GM18508 (cell line): Measurements from ENCODE around the gene GDPD4.

Source experiments
- ATAC-seq: cut with Tn5 transposase; IDR thresholded peaks from one replicate; pipeline ENCODE4 v1.9.1; 2021; ENCODE audit warnings: moderate number of reproducible peaks; ENCODE audit not compliant: insufficient read depth, unreplicated experiment

The GDPD4 gene

DNA sequence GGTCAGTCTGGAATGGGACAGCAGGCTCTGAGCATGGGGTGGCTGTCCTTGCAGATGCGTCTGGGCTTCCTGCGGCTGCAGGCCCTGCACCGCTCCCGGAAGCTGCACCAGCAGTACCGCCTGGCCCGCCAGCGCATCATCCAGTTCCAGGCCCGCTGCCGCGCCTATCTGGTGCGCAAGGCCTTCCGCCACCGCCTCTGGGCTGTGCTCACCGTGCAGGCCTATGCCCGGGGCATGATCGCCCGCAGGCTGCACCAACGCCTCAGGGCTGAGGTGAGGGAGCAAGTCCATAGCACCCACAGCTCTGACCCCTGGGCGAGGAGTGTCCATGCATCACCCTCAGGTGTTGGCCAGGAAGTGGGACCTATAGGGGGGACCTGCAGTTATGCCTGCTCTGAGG lies 121.8 kb downstream of the GDPD4 start:
- no peak for ATAC-seq

DNA sequence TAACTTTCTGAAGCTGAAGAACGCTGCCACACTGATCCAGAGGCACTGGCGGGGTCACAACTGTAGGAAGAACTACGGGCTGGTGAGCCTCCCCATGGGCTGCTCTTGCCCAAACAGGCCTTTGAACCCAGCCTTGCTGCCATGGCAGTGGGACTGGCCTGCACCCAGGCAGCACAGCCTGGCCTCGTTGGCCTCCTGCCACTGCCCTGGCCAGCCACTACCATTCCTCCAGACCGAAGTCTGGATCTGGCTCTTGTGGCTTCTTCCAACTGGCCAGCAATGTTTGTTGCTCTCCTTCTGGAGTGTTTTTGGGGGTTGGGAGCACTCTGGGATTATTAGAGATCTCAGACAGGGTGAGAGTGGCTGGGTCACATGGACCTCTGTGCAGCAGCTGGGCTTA lies 122.4 kb downstream of the GDPD4 start:
- no peak for ATAC-seq

DNA sequence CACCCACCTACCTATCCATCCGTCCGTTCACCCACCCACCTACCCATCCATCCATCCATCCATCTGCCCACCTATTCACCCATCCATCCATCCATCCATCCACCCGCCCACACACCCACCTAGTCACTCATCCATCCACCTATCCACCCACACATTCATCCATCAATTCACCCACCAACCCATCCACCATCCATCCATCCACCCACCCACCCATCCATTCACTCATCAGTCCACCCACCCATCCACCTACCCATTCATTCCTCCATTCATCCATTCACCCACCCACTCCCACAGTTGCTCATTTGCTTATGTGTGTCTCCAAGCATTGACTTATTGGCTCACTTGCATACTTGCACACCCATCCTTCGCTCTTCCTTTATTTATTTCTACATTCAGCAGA lies 123.3 kb downstream of the GDPD4 start:
- ATAC-seq: no peak

DNA sequence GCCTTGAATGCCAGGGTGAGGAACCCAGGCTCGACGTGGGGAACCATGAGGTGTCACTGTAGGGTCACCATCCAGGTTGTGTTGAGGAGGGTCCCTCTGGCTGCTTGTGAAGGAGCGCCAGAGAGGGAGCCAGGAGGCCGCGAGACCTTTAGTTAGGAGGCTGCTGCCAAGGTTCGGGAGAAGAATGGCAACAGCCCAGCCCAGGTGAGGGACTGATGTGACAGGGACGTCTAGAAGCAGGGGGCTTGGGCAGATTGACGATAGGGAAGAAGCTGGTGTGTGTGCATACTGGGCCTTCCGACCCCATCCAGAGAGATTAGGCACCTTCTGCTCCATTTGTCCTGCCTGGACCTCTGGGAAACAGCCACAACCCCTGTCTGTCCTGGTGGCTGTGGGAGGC lies 124.5 kb downstream of the GDPD4 start:
- no peak for ATAC-seq

DNA sequence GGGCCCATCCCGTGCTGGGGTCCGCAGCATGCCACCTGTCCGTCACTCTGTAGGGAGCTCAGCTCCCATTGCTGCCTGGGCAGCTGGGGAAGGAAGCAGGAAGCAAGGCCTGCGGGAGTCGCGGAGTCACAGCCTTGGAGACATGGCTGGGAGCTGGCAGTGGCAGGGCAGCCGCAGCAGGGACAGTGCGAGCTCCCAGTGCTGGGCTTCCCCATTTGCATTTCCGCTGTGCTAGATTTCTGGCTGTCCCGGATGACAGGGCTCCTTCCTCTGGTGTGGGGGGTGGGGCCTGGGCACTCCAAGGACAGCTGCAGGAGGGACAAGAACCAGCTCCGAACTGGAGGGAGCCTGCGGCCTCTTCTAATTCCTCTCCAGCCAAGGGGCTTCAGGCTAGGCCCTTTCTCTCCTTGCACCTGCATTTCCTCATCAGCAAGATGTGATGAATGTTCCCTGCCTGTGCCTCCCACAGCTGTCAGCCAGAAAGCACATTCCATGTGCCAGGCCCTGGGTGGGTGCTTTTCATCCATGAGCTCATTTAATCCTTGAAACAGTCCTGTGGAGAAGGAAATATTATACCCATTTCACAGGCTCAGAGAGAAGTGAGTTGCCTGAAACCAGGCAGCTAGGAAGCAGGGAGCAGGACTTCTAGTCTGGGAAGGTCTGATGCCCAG lies 125.5 kb downstream of the GDPD4 start:
- ATAC-seq: no peak

DNA sequence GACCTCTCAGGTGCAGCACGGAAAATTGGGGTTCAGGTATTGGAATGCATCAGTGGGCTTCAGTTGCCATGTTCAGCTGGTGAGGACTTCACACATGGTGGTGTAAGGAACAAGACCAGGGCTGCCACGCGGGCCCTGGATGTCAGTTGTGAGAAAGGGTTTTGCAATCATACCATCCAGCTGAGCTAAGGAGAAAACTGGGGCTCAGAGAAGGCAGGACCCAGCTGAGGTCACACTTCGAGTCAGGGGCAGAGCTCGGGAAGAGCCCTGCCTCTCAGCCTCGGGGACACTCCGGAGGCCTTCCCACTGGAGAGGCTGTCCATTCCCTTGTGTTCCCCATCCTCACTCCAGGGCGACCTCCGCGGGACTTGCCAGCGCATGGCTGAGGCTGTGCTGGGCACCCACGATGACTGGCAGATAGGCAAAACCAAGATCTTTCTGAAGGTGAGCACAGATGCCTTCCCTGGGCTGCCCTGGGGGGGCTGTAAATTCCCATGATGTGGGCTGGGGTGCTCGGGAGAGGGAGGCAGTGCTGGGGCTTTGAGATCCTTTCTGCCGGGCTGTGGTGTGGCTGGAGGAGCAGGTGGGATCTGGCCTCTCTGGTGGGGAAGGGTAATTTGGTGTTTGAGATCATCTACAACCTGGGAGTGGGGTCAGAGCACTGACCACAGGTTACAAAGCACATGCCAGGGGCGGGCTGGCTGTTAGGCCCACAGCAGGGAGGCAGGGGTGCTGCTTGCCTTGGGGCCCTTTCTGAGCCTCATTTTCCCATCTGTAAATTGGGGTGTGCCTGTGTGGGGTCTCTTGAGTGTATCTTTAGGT lies 126.3 kb downstream of the GDPD4 start:
- ATAC-seq: no peak

DNA sequence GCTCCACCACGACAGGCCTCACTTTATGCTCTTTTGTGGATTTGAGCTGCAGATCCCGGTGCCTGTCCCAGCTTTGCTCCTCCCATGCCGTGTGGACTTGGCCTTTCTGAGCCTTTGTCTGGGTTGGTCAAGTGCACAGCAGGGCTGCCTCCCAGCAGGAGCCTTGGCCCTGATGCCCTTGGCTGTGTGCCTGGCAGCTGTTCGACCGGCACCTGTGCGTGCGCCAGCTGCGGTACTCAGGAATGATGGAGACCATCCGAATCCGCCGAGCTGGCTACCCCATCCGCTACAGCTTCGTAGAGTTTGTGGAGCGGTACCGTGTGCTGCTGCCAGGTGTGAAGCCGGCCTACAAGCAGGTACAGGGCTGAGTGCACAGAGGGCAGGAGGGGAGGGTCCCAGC lies 126.9 kb downstream of the GDPD4 start:
- ATAC-seq: no peak

DNA sequence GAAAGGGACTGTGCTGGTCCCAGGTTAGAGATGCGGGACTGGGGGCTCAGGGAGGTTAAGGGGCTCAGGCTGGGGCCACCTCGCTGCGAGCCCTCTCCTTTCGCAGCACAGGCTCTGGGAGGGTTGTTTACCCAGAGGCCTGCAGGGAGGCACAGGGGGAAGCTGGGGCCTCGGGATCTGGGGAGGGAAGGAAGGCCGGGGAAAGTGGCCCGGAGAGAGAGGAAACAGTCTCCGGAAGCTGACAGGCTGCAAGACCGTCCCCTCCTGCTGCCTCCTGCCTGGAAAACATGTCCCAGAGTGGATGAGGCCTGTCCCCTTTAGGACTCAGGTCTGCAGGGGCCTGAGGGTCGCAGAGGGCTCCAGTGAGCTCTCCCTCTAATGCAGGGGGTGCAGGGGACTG lies 128.0 kb downstream of the GDPD4 start:
- ATAC-seq: no peak

DNA sequence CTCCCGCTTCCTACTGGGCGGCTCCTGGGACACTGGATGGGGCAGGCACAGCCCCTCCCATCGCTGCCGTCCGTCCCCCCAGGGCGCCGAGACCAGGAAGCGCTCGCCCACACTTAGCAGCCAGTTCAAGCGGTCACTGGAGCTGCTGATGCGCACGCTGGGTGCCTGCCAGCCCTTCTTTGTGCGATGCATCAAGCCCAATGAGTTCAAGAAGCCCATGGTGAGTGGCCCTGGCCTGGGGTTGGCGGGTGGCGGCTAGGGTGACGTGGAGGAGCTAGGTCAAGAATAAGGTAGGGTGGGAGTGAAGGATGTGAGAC lies 128.9 kb downstream of the GDPD4 start:
- ATAC-seq: no peak

DNA sequence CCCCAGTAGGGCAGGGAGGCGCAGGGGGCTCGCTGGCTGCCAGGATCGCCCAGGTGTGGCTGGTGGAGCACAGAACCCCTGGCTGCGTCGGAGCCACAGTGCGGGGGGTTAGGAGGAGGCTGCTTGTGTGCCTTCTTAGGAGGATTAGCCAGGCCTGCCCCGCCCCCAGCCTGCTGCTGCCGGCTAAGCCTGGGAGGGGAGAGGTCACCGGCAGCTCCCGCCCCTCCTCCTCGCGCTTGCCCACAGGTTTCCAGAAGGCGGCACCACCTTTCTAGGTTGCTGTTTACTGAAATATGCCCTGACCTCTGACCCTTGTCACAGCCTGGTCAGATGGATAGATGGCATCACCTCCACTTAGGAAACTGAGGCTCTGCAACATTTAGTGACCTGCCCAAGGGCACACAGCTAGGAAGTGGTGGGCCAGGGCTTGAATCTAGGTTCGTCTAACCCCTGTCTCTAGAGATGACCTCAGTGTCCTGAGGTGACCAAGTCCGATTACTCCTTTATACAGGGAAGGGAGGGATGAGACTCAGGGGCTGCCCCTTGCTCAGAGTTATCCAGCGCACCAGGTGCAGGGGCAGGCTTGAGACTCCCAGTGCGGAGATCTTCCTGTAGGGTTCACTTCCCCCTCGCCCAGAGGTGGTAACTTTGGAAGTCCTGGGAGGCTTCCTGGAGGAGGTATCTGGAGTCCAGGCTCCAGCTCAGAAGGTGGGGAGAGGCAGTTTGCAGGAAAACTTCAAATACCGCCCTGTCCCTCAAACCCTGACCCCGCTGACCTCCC lies 129.4 kb downstream of the GDPD4 start:
- ATAC-seq: no peak

DNA sequence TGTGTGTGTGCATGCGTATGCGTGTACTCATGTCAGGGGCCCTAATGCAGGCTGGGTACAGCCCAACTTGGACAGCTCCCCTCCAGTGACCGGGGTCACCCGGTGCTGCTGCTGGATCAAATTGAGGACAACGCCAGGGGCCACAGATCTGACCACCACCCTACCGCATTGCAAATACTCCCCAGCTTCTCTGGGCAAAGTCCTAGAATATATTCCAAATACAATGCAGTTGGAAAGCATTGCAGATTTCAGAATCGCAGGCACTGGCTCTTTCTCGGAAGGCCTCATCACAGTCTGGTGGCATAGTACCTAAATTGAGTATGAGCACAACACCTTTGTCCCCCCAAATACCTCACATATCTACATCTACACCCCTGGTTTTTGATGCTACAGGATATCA lies 130.2 kb downstream of the GDPD4 start:
- no peak for ATAC-seq

DNA sequence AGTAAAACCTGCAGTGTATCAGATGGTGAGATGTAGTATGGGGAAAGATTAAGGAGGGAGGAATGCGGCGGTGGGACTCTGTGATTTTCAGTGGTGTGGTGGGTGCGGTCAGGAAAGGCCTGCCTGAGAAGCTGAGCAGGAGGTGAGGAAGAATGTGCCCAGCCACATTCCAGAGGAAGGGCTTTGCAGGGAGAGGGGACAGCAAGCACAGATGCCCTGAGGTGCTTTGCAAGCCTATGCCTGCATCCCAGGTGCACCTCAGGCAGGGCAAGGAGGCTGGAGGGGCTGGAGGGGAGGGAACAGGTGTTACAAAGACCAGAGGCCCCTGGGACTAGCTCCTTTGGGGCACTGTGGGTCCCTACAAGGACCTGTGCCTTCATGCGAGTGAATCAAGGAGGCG lies 131.4 kb downstream of the GDPD4 start:
- no peak for ATAC-seq

DNA sequence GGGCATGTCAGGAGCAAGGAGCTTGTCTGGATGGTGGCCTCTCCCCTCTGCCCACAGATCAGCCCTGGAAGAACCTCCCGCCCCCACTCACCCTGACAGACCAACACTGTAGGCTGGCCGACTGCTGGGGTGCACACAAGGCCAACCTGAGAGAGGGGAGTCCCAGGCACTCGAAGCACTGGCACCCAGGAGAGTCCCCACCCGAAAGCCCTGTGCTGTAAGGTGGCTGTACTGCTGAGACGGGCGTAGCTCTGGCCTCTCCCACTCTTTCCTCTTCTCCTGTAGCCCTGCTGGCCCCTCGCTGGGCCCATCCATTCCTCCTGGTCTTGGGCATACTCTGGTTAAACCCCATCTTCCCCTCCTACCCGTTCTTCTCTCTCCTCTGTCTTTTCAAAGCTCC lies 133.7 kb downstream of the GDPD4 start:
- no peak for ATAC-seq

DNA sequence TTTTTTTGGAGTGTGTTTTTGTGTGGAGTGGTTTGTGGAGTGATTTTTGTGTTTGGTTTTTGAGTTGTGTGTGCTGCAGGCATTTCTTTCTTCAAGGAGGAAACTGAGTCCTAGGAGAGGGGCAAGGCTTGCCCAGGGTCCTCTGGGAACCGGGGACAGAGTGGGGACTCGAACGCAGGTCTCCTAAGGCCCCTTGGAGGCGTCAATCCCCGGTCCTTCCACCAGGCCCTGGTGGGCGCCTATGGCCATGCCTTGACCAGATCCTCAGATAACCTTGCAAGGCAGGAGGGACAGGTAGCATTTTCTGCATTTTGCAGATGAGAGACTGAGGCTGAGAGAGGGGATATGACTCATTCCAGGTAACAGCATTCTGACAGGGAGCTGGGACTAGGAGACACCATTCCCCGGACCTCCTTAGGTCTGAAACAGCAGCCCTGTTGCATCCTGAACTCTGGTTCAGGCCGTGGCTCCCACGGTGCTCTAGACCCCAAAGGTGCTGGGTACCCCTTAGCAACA lies 134.3 kb downstream of the GDPD4 start:
- no peak for ATAC-seq
